C4-2B (cell line): Measurements from ENCODE around the gene KCNJ8.

ENCODE experiments used
- CTCF ChIP-seq: fragments of 450-650 bp; conservative IDR thresholded peaks from 2 replicates; pipeline ENCODE4 v1.5.1; 2017; ENCODE audit warnings: mild to moderate bottlenecking
- ZFX ChIP-seq: fragments of 450-650 bp; IDR thresholded peaks from 2 replicates; pipeline ENCODE4 v1.6.1; 2017

- TF ChIP-seq CTCF (no peak), ZFX (no peak)
Measured at GRCh38 chr12:21756699-21757098, 17.8 kb downstream of the KCNJ8 start.
